Gastrocnemius medialis (tissue), 4 donors: ENCODE results near the gene KCNAB2. TPM values are rescaled to one million over a fixed set of nuclear protein-coding genes. Genes with fewer than 3 reads are reported as not detected.

ENCODE experiments used
- ATAC-seq, 2 donors: fragments of 150-250 bp; one replicate each; pipeline ENCODE4 v1.9.1; 2016
- DNase-seq, 2 donors: peaks; one replicate each; pipeline ENCODE4 v3.0.0-alpha.2; 2019
- H3K27ac ChIP-seq, 4 donors: fragments of 200-600 bp; sonication (generic); 1 replicate in 1 of 4; 2 replicates in 3 of 4; pipeline ENCODE4 v1.5.1; 2016 to 2018; ENCODE audit warnings: mild to moderate bottlenecking in 2 of 4, moderate library complexity in 1 of 4
- H3K27me3 ChIP-seq, 3 donors: fragments of 200-600 bp; sonication (generic) in 2 of 3; 1 replicate in 1 of 3; 2 replicates in 2 of 3; pipeline versions ENCODE4 v1.5.1 to v1.6.0; 2016 to 2019; ENCODE audit warnings: mild to moderate bottlenecking in 1 of 3, moderate library complexity in 1 of 3
- H3K36me3 ChIP-seq, 2 donors: fragments of 200-600 bp; sonication (generic) in 1 of 2; one replicate each; pipeline ENCODE4 v1.5.1; 2017 to 2018
- H3K4me1 ChIP-seq, 2 donors: fragments of 200-600 bp; sonication (generic) in 1 of 2; one replicate each; pipeline ENCODE4 v1.5.1; 2016 to 2017; ENCODE audit warnings: mild to moderate bottlenecking in 2 of 2
- H3K4me3 ChIP-seq, 4 donors: fragments of 200-600 bp; sonication (generic) in 3 of 4; 1 replicate in 1 of 4; 2 replicates in 3 of 4; pipeline ENCODE4 v1.5.1; 2016 to 2019; ENCODE audit warnings: mild to moderate bottlenecking in 2 of 4
- H3K9me3 ChIP-seq, 3 donors: fragments of 200-600 bp; sonication (generic) in 2 of 3; 1 replicate in 1 of 3; 2 replicates in 2 of 3; pipeline ENCODE4 v1.5.1; 2016 to 2019
- CTCF ChIP-seq, 5 experiments: fragments of 450-650 bp in 3 of 5; fragments of 200-600 bp in 2 of 5; sonication (generic) in 2 of 5; IDR thresholded peaks in 4 of 5; conservative IDR thresholded peaks in 1 of 5; 1 replicate in 4 of 5; 2 replicates in 1 of 5; pipeline ENCODE4 v1.5.1; 2016 to 2019; ENCODE audit warnings: antibody characterized with exemption in 5 of 5, mild to moderate bottlenecking in 3 of 5, moderate library complexity in 3 of 5
- POLR2A ChIP-seq, 2 donors: fragments of 450-650 bp; IDR thresholded peaks; one replicate each; pipeline ENCODE4 v1.6.1; 2017; ENCODE audit warnings: antibody characterized with exemption in 2 of 2, mild to moderate bottlenecking in 2 of 2, moderate library complexity in 2 of 2
- in situ Hi-C, 4 donors: fragments of 200-750 bp; cut with MboI; loops; one replicate each; pipeline versions ENCODE4 v1.15.0 to v1.8.0; 2017; ENCODE audit warnings: low sequenced_read_pairs in 4 of 4
- intact Hi-C: fragments of 100-400 bp; cut with DNase I; formaldehyde crosslinking; loops from one replicate; pipeline ENCODE4 v1.15.1; 2023; ENCODE audit warnings: low total_unique reads
- total RNA-seq, 4 donors: library from RNA; depleted of rRNA; stranded (reverse); fragments of >200 nt; gene quantifications; one replicate each; pipeline versions ENCODE4 v1.1.0 to v1.2.3, GENCODE V29; 2016

KCNAB2 gene
- total RNA-seq, 4 donors from 2014 or later, result 2.8 to 7.8 (median 4.5) TPM

- Histone ChIP-seq H3K9me3 (no peaks in the 10 kb centered on the region), H3K4me1 (no peaks in the 10 kb centered on the region), H3K27me3 (peaks cover 16 to 36% (median 16%) of the 10 kb centered on the region in 3 donors), H3K36me3 (no peaks in the 10 kb centered on the region), H3K4me3 (no peak overlapping the region), H3K27ac (no peak overlapping the region)
- ATAC-seq (no peak), DNase-seq (no peak)
- TF ChIP-seq POLR2A (IDR thresholded peaks at IDR 0.05), result no peak
- in situ Hi-C loops, result no loop called here
- intact Hi-C loops, result no loop called here
Observed at GRCh38 chr1:6081901-6082300, 36.2 kb downstream of the KCNAB2 start.

DNA sequence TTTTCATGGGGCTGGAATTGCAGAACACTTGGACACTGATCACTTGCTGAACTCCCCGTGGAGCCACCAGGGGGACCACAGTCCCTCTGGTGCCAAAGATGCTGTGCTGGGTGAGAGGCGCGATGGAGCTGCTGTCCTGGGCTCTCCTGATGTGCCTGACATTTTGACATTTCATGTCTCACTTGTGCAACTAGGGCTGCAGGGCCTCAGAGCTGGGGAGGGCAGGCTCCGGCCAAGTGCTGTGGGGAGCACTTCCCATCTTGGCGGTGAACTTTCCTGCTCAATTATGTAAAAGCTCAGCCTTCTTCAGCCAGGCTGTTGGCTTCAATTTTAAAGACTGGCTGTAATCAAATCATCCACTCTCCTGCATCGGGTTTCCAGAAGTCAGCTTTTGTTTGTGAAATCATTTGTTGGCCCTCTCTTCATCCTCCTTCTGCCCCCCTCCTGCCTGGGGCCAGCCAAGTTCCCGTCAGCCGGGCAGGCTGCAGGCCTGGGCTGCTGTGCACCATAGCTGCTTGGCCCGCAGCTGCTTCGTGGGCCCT lies 36.8 kb downstream of the KCNAB2 start:
- TF ChIP-seq POLR2A (IDR thresholded peaks at IDR 0.05), result no peak
- TF ChIP-seq CTCF (IDR thresholded peaks at IDR 0.05 in 4 of 5, conservative IDR thresholded peaks at IDR 0.05 in 1 of 5), result no peak
- ATAC-seq (peak in 1 of 2 donors; percentile 36), DNase-seq (no peak)
- in situ Hi-C loops, result no loop called here
- H3K4me1 ChIP-seq, result no peaks in the 10 kb centered on the region
- H3K27me3 ChIP-seq, result peaks cover 16 to 36% (median 16%) of the 10 kb centered on the region in 3 donors
- no peak overlapping the region for H3K27ac ChIP-seq
- H3K4me3 ChIP-seq, result no peak overlapping the region
- intact Hi-C loops, result no loop called here
- no peaks in the 10 kb centered on the region for H3K9me3 ChIP-seq
- H3K36me3 ChIP-seq, result no peaks in the 10 kb centered on the region

DNA sequence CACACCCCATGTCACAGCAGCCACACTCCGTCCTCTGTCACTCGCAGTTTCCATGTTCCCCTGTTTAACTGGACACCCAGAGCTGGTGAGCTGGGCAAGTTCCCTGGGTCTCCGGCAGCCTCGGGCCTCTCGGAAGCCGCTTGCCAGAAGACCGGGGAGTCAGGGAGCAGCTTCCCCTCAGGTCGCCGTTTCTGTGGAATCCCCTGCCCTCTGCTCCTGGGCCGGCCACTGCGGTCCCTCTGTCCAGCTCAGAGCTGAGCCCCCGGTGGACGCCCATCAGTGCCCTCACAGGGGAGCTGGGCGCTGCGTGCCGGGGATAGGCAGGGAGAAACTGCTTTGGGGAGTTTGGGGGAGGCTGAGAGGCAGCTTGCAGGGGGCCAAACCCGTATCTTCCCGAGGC lies 37.7 kb downstream of the KCNAB2 start:
- no peaks in the 10 kb centered on the region for H3K9me3 ChIP-seq
- H3K27ac ChIP-seq, result no peak overlapping the region
- TF ChIP-seq POLR2A (IDR thresholded peaks at IDR 0.05) (no peak), CTCF (IDR thresholded peaks at IDR 0.05 in 4 of 5, conservative IDR thresholded peaks at IDR 0.05 in 1 of 5) (no peak)
- no peak overlapping the region for H3K4me3 ChIP-seq
- ATAC-seq, result no peak
- intact Hi-C loops, result no loop called here
- no peak for DNase-seq
- in situ Hi-C loops, result no loop called here
- no peaks in the 10 kb centered on the region for H3K4me1 ChIP-seq
- no peaks in the 10 kb centered on the region for H3K36me3 ChIP-seq
- peaks cover 16 to 36% (median 16%) of the 10 kb centered on the region in 3 donors for H3K27me3 ChIP-seq

DNA sequence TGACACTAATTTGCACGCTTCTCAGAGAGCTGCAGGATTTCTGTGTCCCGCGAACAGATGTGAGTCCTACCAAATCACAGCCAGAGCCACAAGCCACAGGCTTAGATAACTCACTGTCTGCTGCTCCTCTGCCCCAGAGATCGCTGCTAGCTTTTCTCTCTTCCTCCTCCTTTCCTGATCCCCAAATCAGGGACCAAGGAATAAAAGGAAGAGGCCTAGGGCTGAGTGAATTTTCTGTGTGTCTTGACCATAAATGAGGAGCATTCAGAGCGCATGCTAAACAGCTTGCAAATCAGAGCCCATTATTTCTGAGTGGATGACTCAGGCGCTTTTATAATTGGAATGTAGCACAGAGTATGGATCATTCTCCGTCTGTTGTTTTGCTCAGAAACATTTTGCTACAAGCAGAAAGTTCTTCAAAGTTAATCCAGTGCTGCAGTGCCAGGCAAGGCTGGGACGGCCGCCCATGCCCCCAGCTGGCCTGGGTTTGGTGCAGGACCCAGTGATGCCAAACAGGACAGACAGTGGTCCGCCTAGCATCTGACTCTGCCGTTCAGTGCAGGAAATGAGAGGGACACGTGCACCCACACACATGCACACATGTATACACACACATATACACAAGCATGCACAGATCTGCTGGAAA lies 38.2 kb downstream of the KCNAB2 start:
- intact Hi-C loops, result no loop called here
- Histone ChIP-seq H3K36me3 (no peaks in the 10 kb centered on the region), H3K4me1 (no peaks in the 10 kb centered on the region), H3K4me3 (no peak overlapping the region), H3K27ac (no peak overlapping the region), H3K9me3 (no peaks in the 10 kb centered on the region), H3K27me3 (peaks cover 16 to 36% (median 16%) of the 10 kb centered on the region in 3 donors)
- in situ Hi-C loops, result no loop called here
- no peak for TF ChIP-seq POLR2A (IDR thresholded peaks at IDR 0.05)
- no peak for ATAC-seq
- no peak for DNase-seq

DNA sequence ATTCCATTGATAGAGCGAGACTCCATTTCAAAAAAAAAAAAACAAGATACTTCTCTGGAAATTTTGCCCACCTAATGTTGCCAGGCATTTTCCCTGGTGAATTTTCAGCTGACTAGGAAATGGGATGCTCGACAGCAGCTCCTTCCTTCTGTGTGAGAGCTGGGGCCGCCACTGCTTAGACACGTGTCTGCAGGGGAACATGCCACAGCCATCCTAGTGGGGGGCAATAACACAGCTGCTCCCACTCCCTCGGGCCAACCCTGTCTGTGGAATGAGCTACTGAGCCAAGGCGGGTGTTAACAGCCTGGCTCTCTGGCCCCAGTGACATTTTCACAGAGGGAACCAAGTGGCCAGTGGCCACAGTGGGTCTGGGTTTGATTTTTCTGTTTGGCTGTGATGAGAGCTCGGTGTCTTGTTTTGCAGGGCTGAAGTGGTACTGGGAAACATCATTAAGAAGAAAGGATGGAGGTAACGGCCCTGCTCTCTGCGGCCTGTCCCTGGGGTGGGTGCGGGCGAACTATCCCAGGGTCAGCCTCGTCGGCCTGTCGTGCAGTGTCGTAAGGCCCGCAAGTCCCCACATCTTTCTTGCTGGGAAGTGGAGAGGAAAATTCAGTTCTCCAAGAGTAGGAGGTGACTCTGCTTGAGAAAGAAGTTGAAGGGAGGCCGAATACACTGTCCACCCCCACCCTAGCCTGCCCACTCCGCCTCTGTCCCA lies 39.2 kb downstream of the KCNAB2 start:
- ATAC-seq, result no peak

More for the DNA sequence above, 39.2 kb downstream of the KCNAB2 start:
- intact Hi-C loops (no loop called here), in situ Hi-C loops (no loop called here)
- TF ChIP-seq POLR2A (IDR thresholded peaks at IDR 0.05) (no peak), CTCF (IDR thresholded peaks at IDR 0.05 in 4 of 5, conservative IDR thresholded peaks at IDR 0.05 in 1 of 5) (no peak)
- H3K9me3 ChIP-seq, result no peaks in the 10 kb centered on the region
- H3K4me3 ChIP-seq, result no peak overlapping the region
- H3K27me3 ChIP-seq, result peaks cover 16 to 36% (median 16%) of the 10 kb centered on the region in 3 donors
- no peak for DNase-seq
- no peak overlapping the region for H3K27ac ChIP-seq
- H3K4me1 ChIP-seq, result no peaks in the 10 kb centered on the region
- H3K36me3 ChIP-seq, result no peaks in the 10 kb centered on the region
